GM18951 (cell line): ENCODE results near the gene L1CAM.

Experiments used
- POLR2A ChIP-seq: IDR thresholded peaks from 4 replicates; pipeline ENCODE4 v1.6.1; 2011; ENCODE audit warnings: mild to moderate bottlenecking; ENCODE audit not compliant: insufficient read length, insufficient read depth; ENCODE audit errors: extremely low read depth
- in situ Hi-C: fragments of 300-500 bp; cut with MboI; formaldehyde crosslinking; loops from one replicate; pipeline ENCODE4 v1.12.0; 2022; ENCODE audit warnings: low sequenced_read_pairs, mixed read lengths, inconsistent platforms; ENCODE audit not compliant: unreplicated experiment

Gene L1CAM

DNA sequence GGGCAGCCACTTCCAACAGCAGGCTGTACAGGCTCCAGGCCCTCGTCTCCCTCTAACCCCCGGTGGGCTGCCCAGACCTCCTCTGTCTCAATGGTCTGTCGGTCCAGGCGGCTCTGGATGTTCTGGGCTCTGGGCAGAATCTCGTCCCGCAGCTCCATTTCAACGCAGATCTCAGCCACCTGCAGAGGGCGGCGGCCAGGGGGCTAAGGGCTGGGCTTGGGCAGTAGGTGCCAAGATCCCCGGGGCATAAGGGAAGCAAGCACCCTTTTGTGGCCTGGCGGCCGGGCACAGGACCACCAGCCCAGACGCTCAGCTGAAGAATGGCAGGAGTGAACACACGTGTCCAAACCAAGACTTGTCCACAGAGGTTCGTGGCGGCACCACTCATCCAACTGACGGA lies 27.7 kb upstream of the L1CAM start:
- no peak for TF ChIP-seq POLR2A
- in situ Hi-C loops = no loop called here

DNA sequence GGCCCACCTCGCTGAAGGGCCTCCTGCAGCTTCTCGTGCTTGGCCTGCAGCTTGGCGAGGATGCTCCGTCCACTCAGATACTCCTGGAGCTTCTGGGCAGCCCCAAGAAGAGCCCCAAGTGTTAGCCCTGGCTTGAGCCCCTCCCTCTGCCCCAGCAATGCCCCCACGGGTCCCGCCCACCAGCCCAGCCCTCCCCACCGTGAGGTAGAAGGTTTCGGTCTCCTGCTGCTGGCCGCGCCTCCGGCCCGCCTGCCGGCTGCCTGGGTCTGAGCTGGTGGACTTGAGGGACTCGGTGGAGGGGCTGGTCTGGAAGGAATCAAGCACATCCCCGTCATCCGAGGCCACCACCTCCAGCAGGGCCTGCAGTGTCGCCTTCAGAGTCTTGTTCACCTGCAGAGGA lies 27.2 kb upstream of the L1CAM start:
- in situ Hi-C loops = no loop called here
- no peak for TF ChIP-seq POLR2A

DNA sequence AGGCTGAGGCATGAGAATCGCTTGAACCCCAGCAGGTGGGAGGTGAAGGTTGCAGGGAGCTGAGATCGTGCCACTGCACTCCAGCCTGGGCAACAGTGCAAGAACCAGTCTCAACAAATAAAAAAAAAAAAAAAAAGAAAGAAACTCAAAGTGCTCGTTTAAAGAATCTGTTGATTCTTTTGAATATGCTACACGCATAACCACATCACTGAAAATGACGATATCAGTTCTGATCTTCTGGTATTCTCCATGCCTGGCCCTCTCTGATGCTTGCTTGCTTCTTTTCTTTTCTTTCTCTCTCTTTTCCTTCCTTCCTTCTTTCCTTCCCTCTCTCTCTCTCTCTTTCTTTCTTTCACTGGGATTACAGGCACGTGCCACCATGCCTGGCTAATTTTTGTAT lies 25.8 kb upstream of the L1CAM start:
- in situ Hi-C loops = no loop called here

DNA sequence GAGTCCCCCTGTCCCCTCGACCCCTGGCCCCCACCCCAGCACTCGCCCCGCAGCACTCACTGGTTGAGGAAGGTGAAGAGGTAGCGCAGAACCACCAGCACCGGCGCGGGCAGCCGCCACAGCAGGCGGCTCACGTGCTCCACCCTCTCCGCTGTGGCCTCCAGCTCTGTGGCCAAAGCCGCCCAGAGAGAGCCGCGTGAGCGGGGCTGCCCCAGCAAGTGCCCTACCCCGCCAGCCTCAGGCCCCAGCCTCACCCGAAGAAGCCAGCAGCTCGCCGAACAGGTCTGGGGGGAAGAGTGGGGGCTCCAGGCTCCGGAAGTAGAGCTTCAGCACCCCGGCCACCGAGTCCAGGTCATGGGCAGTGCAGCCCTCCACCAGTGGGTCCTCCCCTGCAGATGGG lies 24.5 kb upstream of the L1CAM start:
- no peak for TF ChIP-seq POLR2A
- in situ Hi-C loops = no loop called here

More for the DNA sequence above, 25.8 kb upstream of the L1CAM start:
- TF ChIP-seq POLR2A = no peak

DNA sequence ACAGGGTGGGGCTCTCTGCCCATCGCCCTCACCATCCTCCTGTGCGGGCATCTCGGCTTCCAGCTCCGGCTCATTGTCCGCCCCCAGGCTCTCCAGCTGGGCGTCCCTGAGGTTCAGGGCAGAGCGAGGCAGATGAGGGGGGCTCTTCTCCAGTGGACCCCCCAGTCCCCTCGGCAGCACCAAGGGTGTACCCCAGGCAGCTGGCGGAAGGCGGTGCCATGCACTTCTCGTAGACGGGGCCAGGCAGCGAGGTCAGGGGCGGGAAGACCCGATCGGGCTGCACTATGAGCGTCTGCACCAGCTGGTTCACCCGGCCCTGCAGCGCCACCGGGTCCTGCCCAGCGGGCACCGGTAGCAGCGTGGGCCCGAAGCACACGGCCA lies 24.0 kb upstream of the L1CAM start:
- in situ Hi-C loops = no loop called here
- TF ChIP-seq POLR2A = no peak

DNA sequence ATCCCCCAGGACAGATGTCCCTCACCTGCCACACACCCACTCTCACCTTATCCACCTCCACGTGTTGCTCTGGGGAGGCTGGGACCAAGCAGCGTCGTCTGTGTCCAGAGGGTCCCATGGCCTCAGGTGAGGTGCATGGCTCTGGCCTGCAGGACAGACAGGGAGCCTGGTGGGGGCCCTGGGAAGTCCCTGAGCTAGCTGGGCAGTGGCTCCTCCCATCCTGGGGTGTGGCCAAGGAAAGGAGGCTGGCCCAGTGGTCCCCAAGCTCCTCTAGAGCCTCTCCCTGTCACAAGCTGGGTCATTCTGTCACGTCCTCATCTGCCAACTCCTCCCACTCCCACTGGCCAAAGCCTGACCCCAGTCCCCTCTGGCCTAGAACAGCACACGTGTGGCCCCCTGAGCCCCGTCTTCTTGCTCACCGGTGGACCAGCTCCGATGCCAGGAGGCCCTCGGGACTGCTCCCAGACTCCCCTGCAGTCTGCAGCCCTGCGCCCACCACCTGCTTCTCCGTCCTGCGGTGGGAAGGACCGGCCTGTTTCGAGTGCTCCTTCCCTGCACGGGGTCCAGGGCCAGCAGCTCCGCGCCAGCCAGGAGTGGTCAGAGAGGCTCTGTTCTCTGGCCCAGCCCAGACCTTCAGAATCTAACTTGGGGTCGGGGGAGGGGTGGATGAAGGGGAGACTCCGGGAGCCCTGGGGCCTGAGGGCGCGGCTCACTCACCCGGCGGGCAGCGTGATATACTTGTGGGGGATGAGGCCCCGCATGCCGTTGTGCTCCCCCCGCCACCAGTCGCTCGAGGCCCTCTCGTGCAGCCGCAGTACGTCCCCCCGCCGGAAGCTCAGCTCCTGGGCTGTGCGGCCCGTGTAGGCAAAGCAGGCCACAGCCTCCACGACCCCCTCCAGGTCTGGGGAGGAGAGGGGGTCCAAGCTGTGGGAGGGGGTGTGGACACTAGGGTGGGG lies 23.3 kb upstream of the L1CAM start:
- no peak for TF ChIP-seq POLR2A

DNA sequence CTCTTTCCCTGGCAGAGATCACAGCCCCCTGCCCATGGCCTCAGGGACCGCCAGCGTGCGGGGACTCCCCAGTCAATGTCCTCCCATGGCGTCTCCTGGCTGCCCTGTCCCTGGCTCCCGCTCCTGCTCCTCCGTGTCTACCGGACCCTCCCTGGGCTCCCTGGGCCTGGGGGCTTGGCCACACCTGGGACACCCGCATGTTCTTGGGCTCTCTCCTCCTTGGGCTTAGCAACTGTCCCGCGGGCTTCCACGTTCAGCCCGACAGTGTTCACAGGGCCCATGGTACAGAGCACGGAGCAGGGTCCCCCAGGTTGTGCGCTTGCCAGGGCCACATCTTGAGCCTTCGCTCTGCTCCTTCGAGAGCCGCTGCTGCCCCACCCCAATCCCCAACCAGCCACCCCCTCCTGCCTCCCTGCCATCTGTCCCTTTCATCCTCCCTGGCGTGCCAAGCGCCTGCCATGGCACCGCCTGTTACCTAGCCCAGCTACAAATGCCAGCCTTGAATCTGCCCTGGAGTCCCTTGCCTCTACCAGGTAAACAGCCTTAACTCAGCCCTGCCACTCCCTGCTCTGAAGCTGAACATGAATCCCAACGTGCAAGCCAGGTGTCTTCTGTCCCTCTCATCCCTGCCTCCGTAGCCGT lies 22.4 kb upstream of the L1CAM start:
- in situ Hi-C loops = no loop called here
- TF ChIP-seq POLR2A = no peak

More for the DNA sequence above, 23.3 kb upstream of the L1CAM start:
- in situ Hi-C loops = no loop called here

DNA sequence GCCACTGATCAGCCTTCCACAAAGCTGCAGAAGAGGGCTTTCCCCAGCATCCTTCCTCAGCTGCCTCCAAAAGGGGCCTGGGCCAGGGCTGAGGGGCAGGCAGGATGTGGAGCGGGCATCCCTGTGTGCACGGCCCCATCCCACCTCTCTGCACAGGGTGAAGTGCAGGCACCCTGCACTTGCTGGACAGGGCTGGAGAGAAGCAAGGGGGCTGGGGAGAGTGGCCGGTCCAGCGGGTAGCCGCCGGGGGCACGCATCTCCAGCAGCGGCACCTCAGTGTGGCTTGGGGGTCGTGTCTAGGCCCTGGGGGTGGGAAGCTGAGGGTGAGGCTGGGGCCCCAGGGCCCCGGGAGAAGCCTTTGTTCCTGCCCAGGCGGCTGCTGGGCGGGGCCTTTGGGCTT lies 21.5 kb upstream of the L1CAM start:
- TF ChIP-seq POLR2A = no peak
- in situ Hi-C loops = no loop called here

DNA sequence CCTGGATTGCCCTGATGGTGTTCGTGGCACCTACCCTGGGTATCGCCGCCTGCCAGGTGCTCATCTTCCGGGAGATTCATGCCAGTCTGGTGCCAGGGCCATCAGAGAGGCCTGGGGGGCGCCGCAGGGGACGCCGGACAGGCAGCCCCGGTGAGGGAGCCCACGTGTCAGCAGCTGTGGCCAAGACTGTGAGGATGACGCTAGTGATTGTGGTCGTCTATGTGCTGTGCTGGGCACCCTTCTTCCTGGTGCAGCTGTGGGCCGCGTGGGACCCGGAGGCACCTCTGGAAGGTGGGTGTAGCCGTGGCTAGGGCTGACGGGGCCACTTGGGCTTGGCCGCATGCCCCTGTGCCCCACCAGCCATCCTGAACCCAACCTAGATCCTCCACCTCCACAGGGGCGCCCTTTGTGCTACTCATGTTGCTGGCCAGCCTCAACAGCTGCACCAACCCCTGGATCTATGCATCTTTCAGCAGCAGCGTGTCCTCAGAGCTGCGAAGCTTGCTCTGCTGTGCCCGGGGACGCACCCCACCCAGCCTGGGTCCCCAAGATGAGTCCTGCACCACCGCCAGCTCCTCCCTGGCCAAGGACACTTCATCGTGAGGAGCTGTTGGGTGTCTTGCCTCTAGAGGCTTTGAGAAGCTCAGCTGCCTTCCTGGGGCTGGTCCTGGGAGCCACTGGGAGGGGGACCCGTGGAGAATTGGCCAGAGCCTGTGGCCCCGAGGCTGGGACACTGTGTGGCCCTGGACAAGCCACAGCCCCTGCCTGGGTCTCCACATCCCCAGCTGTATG lies 20.3 kb upstream of the L1CAM start:
- TF ChIP-seq POLR2A = no peak
- in situ Hi-C loops = no loop called here

DNA sequence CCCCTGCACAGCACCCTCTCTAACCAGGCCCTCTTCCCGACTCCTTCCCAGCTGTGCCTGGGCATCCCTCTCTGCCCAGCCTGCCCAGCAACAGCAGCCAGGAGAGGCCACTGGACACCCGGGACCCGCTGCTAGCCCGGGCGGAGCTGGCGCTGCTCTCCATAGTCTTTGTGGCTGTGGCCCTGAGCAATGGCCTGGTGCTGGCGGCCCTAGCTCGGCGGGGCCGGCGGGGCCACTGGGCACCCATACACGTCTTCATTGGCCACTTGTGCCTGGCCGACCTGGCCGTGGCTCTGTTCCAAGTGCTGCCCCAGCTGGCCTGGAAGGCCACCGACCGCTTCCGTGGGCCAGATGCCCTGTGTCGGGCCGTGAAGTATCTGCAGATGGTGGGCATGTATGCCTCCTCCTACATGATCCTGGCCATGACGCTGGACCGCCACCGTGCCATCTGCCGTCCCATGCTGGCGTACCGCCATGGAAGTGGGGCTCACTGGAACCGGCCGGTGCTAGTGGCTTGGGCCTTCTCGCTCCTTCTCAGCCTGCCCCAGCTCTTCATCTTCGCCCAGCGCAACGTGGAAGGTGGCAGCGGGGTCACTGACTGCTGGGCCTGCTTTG lies 19.6 kb upstream of the L1CAM start:
- in situ Hi-C loops = no loop called here
- no peak for TF ChIP-seq POLR2A

DNA sequence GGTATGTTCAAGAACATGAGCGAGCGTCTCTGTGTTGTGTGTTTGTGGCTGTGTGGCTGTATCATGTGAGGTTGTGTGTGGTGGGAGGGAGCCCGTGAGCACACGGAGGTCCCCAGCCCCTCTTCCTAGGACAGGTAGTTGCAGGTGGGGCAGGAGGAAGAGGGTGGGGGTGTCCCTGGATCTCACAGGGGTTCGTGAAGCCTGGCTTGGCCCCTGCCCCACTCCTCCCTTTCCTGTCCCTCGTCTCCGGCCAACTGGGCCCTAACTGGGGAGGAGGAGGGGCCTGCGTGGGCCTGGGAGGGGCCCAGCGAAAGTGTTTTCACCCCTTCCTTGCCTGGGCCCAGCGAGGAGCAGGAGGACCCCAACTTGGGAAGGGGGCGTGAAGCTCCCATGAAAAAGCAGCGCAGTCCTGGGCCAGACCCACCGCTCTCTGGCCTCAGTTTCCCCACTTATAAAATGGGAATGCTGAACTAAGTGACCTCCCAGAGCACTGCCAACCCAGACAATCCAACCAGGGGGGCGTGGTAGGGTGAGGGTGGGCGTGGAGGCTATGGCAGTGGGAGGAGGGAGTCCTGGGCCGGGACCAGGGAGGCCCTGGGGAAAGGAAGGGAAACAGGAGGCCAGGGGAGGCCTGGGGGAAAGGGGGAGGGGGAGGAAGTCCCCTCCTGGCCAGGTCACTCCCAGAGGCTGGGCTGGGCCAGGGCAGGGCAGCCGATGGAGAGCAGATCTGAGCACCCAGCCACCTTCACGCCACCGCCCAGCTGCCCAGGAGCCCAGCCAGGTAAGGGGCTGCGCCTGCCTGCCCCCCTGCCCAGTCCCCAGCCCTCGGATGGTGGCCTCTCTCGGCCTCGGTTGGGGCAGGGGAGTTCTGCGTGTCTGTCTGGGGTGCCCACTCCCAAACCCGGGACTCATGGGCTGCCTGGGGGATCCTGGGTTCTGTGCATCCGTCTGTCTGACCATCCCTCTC lies 18.3 kb upstream of the L1CAM start, which contains the start of gene AVPR2:
Gene AVPR2, plus strand, starts transcription at position 683 of the 967 bp plus-strand sequence. CDS start 473 bp downstream, outside the sequence.
- TF ChIP-seq POLR2A = no peak
- in situ Hi-C loops = no loop called here
